Medulla oblongata (tissue), 1 donor: Measurements from ENCODE around the gene PIGS.
A peak's percentile ranks its signal among the peaks of the same experiment; 100 is the strongest.
"Not testable (repeated sequence)": the region's sequence is repeated elsewhere in the genome, so short reads cannot be mapped to it uniquely, and the experiment has no call there.

Source experiments
- DNase-seq: peaks from one replicate; pipeline ENCODE4 v3.0.0-alpha.2; 2015; ENCODE audit errors: extremely low spot score

PIGS gene

DNA sequence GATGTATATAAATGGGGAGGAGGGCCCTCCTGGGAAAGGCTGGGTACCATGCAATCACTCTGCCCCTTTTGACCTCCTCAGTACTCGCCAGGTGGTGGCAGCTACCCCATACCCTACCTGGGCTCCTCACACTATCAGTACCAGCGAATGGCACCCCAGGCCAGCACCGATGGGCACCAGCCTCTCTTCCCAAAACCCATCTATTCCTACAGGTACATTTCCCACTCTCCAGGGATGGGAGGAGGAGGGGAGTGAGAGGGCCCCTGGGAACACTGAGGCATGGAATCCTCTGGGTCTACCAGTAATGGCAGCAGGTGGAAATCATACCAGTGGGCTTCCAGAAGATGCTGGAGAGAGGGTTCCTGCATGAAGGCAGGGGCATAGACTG lies 42.3 kb downstream of the PIGS start:
- DNase-seq = no peak

DNA sequence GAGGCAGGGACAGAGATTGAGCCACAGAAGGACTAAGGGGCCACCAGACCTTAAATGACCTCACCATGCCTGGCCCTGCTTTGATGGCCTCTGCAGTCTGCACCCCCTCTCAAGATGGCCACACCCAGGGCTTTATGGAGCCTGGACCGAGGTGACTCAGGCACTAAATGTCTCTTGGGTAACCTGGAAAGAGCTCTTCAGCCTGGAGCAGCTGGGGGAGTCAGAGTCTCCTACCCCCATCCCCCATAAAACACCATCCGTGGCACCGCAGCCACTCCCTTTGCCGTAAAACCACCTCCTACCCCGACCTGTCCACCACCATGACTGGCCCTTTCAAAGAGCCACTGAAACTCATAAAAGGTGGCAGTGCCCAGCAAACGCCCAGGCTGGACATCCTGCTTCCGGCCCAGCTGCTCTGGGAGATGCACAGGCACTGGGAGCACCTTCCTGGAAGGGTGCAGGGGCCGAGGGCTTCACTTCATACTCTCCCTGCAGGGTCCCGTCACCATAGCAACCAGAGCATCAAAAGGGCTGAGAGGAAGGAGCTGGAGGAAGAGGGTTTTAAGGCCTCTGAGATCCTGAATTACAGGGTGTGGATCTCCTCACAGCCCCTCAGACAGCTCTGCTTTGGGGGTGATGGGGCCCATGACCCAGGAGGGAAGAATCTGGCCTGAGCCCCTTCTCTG lies 42.9 kb downstream of the PIGS start:
- DNase-seq = no peak

DNA sequence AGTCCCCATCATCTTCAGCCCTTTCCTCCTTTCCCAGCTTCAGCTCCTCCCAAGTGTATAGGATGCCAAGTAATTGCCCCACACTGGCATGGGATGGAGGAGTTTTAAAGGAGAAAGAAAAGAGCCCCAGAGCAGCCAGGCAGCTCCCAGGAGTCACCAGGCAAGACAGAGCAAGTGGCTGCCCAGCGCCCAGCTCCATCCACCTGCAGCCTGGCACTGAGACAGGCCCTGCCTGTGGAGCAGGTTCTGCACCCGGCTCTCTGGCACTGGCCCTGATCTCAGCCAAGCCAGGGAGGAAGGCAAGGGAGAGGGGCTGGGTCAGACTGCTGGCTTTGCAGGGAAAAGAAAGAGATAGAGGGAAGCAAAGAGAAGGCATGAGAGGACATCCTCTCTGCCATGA lies 43.5 kb downstream of the PIGS start:
- no peak for DNase-seq

DNA sequence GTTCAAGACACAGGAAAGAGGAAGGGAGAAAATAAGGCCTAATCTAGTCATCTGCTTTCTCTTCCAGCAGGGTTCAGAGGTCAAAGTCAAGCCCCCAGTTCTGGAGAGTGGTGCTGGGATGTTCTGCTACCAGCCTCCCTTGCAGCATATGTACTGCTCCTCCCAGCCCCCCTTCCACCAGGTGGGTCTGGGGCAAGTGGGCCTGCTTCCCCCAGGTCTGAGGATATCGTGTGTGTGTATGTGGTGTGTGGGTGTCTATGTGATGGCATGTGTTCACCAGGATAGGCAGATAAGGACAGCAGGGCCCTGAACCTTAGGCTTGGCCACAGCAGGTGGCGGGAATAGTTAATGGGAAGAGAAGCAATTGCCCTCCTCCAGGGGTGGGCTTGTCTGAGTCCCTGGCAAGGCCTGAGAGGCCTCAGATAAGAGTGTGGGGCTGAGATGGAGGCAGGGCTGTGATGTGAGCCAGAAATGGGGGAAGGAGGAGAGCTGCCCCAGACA lies 44.1 kb downstream of the PIGS start:
- DNase-seq = no peak

DNA sequence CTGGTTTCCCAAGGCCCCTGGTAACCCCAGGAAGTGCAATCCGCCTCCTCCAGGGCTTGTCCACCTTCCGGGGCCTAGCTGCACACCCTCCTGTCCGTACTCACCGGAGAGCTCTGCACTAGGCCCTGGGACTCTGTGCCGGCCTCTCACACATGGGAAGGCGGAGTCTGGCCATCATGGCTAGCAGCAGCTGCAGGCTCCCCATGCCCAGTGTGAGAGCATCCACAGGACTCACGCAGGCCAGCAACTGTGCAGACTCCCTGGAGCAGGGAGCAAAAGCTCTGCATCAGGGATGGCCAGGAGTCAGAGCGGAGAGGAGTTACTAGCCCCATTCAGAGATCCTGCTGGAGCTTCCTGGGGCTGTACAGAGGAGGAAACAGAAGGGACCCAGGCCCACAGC lies 44.9 kb downstream of the PIGS start:
- no peak for DNase-seq

DNA sequence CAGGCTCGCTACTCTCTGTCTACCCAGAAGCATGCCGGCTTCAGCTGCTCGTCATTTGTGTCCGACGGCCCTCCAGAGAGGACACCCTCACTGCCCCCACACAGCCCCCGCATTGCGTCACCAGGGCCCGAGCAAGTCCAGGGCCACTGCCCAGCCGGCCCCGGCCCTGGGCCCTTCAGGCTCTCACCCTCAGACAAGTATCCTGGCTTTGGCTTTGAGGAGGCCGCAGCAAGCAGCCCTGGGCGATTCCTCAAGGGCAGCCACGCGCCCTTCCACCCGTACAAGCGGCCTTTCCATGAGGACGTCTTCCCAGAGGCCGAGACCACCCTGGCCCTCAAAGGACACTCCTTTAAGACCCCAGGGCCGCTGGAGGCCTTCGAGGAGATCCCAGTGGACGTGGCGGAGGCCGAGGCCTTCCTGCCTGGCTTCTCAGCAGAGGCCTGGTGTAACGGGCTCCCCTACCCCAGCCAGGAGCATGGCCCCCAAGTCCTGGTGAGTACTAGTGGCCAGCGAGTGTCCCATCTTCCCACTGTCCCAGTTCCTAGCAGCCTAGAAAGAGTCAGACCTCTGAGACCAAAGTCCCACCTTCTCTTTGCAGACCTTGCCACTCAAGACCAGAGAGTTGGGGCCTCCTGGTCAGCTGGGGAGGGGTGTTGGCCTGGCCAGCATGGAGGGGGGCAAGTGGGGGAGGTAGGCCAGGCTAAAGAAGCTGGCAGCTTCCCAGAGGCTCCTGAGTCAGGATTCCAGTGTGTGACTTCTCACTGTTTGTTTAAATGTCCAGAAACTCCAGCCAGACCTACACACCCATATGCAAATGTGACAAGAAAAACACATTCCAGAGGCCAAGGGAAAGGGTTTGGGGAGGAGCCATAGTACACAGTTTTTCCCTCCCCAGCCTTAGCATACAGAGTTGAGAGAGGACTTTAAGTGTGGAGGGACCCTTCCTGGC lies 46.6 kb downstream of the PIGS start:
- no peak for DNase-seq

DNA sequence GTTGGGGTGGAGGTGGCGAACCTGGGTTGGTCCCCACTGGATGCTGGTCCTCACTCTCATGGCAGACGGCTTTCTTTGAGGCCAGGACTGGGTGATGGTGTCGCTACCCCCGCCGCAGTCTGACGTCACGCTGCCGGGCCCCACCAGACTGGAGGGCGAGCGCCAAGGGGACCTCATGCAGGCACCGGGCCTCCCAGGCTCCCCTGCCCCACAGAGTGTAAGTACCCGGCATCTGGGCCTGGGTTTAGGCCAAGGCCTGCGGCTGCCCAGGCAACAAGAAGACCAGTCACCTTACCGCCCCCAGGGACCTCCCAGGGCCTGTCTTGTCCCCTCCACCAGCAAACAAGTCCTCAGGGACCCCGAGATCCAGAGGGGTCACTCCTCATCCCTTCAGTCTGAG lies 47.4 kb downstream of the PIGS start:
- DNase-seq = no peak

DNA sequence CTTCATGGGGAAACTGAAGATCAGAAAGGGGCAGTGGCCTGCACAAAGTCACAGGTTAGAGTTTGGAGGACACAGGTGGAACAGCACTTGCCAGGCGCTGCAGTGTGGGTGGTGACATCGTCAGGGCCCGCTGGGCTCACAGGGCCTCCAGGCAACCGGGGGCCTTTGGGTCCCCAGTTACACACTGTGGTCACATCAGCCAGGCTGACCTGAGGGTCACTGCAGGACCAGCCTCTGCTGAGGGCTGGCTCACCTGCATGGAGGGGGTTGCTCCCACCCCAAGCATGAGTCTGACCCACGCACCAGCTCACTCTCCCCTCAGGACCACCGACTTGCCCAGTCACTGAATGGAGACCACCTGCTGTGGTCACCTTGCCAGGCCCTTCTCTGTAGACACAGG lies 48.1 kb downstream of the PIGS start:
- no peak for DNase-seq

DNA sequence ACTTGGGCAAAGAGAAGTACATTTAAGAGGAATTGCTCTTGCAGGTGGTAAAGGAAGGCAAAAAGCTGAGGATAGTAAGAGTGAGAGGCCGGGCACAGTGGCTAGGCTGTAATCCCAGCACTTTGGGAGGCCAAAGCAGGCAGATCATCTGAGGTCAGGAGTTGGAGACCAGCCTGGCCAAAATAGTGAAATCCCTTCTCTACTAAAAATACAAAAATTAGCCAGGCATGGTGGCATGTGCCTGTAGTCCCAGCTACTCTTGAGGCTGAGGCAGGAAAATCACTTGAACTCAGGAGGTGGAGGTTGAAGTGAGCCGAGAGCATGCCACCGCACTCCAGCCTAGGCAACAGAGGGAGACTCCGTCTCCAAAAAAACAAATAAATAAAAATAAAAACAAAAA lies 49.0 kb downstream of the PIGS start:
- not testable (repeated sequence) for DNase-seq

DNA sequence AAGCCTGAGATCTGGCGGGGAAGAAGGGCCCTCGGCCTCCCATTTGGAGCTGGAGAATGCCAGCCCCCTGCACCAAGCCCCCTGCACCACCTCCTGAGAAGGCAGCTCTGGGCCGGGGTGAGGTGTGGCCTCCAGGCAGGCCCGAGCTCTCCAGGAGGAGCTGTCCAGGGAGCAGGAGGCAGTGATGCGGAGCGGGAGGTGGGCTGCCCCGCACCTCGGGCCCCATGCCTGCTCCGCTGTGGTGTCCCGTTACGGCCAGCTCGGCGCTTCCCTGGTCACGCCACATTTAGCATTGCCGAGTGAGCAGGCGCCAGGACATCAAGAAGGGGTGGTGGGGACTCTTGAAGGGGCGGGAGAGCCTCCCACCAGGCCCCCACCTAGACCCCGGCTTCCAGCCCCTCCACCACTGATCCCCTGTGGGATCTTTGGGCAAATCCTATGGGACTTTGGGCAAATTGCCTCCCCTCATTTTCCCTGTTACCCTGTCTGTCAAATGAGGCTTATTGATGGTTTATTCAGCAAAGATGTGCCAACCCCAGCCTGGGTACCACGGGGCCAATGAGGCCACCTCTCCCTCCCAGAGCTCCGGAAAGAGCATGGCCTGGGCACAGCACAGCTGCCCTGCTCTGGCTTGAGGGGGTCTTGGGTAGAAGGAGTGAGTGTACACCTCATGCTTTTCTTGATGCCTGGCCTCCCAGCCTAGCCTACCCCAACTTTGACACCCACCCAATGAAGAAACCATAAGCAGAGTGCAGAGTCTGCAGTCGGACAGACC lies 49.8 kb downstream of the PIGS start:
- DNase-seq = no peak

DNA sequence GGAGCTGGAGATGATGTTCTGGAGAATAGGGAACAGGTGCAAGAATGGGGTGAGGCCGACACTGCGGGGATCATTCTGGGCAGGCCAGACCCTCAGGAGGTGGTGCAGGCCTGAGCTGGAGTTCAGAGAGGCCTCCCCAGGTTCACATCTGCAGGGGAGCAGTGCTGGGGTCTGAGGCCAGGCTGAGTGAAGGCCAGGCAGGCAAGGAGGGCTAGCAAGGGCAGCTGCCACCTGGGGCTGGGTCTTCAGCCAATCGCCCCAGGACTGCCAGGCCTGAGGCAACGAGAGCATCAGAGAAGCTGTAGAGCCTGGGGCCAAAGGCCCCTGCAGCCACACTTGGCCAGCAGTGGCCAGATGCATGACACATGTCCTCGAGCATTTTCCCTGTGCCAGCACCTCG lies 50.6 kb downstream of the PIGS start:
- no peak for DNase-seq

DNA sequence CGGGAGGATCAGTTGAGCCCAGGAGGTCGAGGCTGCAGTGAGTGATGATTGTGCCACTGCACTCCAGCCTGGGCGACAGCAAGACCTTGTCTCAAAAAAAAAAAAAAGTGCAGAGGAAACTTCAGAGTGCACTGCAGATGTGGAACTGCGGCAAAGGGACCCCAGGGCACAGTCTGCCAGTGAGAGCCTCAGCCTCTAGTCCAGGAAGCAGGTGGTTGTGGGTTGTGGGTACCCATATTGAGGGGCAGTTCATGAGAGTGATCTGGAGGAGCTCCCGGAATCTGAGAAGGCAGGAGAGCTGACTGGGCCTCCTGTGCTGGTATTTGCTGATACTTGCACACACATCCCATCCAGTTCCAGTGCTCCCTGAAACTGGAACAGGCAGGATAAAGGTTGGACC lies 52.1 kb downstream of the PIGS start:
- no peak for DNase-seq

DNA sequence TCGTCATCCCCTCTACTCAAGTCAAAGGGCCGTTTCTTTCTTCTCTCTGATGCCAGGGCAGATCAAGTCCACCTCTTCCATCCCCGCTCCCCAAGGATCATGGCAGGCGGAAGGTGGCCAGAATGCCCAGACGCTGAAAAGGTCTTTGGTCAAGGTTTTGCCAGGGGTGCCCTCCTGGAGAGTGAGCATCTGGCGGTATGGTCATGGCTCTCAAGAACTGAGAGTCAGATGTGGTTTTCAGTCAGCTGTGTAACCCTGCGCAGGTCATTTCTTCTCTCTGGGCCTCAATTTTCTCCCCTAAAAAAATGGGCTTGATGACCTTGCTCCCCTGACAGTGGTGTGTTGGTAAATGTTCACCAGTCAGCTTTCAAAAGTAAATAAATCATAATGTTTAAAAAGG lies 52.7 kb downstream of the PIGS start:
- no peak for DNase-seq

DNA sequence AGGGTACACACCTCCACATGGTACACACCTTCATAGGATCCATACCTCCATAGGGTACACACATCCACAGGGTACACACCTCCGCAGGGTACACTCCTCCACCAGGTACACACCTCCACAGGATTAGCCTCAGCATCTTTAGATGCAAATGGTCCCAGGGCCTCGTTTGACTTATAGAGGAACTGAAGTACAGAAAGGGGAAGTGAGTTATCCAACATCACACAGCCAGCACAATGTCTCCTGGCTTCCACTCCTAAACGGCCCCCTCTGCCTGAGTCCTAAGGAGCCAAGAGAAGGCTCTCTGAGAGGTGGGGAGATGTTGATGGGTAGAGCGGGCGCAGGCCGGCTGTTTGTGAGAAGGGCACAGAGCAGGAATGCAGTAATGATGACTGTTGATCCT lies 53.2 kb downstream of the PIGS start:
- DNase-seq = peak; percentile 6

DNA sequence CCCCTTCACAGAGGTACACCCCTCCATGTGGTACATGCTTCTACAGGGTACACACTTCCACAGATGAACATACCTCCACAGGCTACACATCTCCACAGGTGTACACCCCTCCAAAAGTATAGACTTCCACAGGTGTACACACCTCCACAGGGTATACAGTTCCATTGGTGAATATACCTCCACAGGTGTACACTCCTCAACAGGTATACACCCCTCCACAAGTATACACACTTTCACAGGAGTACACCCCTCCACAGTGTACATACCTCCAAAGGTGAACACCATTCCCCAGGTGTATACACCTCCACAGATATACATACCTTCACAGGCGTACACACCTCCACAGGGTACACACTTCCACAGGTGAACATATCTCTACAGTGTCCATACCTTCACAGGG lies 55.8 kb downstream of the PIGS start:
- DNase-seq = no peak

DNA sequence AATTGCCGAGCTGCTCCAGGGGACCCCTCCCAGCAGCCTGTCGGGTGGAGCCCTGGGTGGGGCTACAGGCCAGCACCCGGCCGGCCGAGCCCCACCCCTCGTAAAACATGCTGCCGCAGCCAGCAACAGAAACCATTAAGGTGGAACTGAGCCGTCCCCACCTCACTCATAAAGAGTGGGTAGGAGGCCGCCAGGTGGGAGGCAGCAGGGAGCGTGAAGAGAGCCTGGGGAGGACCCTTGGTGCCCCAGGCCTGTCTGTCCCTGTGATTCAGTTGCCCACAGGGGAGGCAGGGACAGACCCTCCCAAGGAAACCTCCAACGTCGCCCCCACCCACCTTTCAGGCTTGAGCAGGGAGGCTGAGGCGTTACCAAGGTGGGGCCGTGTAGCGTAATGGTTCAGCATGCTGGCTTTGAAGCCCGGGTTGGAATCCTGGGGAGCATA lies 56.7 kb downstream of the PIGS start:
- no peak for DNase-seq

DNA sequence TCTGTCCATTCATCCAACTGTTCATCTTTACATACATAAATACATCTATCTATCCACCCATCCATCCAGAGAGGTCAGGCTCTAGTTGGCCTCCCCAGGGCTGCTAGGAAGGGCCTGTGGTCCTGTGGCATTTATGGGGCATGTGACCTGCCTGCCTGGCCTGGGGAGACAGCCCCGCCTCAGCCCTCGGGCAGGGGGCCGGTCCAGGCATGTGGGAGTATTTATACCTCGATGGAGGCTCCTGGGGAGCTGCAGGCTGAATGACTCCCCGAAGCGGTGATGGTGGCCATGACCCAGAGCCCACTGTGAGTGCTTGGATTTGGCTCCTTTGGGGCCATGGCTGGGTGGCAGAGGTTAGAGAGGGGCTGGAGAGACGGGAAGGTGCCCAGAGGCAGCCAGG lies 57.8 kb downstream of the PIGS start:
- DNase-seq = no peak

DNA sequence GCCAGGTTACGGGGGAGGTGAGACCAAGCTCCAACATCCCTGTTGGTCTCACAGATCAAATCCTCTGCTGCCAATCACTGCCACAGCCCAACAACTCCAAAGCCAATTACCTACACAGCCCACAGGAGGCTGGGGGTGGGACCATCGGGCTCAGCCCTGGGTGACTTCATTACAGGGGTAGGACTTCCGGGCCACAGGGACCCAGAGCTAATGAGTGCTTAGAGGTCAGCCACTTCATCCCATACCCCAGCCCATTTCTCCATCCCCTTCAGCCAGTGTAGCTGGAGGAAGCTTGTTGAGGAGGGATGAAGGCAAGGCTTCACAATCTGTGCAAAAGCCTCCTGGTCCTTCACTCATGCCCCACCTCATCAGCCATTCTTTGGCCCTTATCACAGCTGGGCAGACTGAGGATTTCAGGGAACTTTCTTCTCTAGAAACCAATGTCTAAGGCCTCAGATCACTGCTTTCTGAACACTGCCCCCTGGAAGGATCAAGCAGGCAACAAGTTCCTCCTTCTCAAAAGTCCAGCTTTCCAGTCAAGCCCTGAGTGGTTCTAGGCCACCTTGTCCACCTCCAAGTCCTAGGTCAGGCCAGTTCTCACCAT lies 59.4 kb downstream of the PIGS start:
- no peak for DNase-seq

DNA sequence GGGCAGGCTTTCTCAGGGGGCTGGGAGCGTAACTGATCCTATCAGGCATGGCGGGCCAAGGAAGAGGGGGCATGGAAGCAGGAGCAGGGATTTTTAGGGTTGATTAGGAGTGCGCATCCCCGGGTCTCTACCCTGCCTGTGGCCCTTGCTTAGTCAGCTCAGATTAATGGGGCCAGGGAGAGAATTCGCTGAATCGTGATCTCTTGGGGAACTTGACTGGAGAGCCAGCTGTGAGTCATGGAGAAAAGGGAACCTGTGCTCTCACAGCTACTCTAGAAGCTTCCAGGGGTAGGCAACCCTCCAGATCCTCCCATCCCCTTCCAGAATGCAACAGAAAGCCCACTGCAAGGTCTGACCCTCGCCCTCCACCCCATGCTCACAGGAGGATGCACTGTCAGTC lies 61.5 kb downstream of the PIGS start:
- peak; percentile 33 for DNase-seq

DNA sequence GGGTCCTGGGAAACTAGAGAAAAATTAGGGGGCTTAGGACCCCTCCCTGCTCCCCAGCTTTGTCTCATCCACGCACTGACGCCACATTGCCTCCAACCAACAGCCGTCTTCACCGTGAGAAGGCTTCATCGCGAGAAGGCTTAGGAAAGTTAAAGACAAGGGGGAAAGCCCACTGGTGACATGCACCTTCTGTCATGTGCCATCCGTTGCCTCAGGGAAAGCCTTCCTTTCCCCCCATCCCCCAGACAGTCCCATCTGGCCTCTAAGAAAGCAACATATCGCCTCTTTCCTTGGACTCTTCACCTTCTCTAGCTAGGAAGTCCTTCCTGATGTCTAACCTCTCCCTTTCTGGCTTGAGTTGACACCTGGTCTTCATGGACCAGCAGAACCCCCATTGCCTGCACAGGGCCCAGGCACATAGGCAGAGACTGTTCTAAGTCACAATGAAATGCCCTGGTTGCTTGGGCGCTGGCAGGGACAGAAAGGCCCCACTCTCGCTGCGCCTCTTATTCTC lies 63.1 kb downstream of the PIGS start:
- DNase-seq = no peak

DNA sequence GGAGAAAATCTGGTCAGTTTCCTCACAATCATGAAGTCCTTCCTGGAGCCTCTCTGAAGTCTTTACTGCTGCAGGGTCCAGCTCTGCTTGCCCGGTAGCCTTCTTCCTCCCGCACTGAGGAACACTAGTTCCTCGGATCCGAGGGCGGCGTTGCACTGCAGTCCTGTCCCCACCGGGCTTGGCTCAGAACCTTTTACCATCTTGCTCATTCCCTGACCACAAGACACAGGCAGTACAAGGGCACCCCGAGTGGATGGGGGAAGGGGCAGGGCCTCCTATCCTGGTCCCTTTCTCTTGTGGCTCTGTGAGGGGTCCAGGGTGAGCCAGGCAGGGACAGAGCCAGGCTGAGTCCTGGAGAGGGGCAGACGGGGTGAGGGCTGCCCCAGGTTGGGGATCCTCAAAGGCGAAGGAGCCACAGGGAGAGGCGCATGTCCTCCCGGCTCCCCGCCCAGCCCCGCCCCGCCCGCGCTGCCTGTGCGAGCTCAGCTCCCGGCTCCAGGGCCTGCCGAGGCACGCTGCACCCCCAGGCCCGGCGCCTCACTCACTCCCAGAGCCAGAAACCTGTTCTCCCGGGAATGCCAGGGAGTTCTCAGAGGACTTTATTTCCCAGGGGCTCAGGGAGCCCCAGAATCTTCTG lies 63.6 kb downstream of the PIGS start:
- no peak for DNase-seq
